K562 (cell line): Measurements from ENCODE around the gene ESPN. TPM values are rescaled to one million over a fixed set of nuclear protein-coding genes. Genes with fewer than 3 reads are reported as not detected.

ENCODE experiments used
- ATAC-seq: fragments of 200-7000 bp; cut with Tn5 transposase; 3 replicates; pipeline ENCODE4 v1.9.1; 2020; ENCODE audit warnings: moderate library complexity
- BruUV-seq: library from RNA; stranded (reverse); fragments of 400-500 nt; replicated peaks from 2 replicates; lab custom pipeline; 2021; lab: Mats Ljungman, UMichigan
- CTCF ChIA-PET: fragments of 300-600 bp; formaldehyde crosslinking; extraction: SDS; loops from one replicate; lab custom pipeline; 2021; ENCODE audit warnings: low intra/inter-chr PET ratio; lab: Yijun Ruan, JAX
- POLR2A ChIA-PET: fragments of 300-600, 350-650 bp; sonication (Branson Sonifier 250); formaldehyde crosslinking; extraction: SDS; loops from one replicate; lab custom pipeline; 2021; ENCODE audit warnings: antibody characterized with exemption, inconsistent platforms; lab: Yijun Ruan, JAX
- DNase-seq, 4 experiments: peaks; one replicate each; pipeline versions ENCODE4 v3.0.0 to v3.0.0-alpha.2; 2011 to 2018; ENCODE audit warnings: low spot score in 3 of 4, mixed read lengths in 3 of 4; ENCODE audit errors: extremely low read depth in 1 of 4
- FAIRE-seq: peaks from 2 replicates; lab custom pipeline; 2011; peaks lifted over from hg19 to GRCh38; lab: Jason Lieb, UNC
- H2AFZ ChIP-seq: 2 replicates; pipeline ENCODE4 v1.6.0; 2011; ENCODE audit warnings: low read depth, low read length, control low read depth, inconsistent platforms
- H3K27ac ChIP-seq: fragments of 200-600 bp; 3 replicates; pipeline ENCODE4 v1.8.0; 2011; ENCODE audit warnings: low read depth, mild to moderate bottlenecking, control low read depth, inconsistent platforms, low read length, moderate library complexity, mixed read lengths; ENCODE audit errors: extremely low read depth
- H3K27me3 ChIP-seq, 2 experiments: fragments of 300-600 bp in 1 of 2; 2 replicates in 1 of 2; 3 replicates in 1 of 2; pipeline versions ENCODE4 v1.6.0 to v1.8.0; 2011; ENCODE audit warnings: inconsistent platforms in 2 of 2, low read length in 2 of 2, mild to moderate bottlenecking in 1 of 2, mixed read lengths in 1 of 2, moderate library complexity in 1 of 2; ENCODE audit not compliant: control insufficient read depth in 2 of 2, insufficient read depth in 2 of 2
- H3K36me3 ChIP-seq: fragments of 300-600 bp; 3 replicates; pipeline ENCODE4 v1.8.0; 2011; ENCODE audit warnings: mild to moderate bottlenecking, low read length, inconsistent platforms; ENCODE audit not compliant: control insufficient read depth, insufficient read depth
- H3K4me1 ChIP-seq, 2 experiments: fragments of 200-600 bp in 1 of 2; replicated peaks in 1 of 2; 2 replicates in 1 of 2; 3 replicates in 1 of 2; pipeline versions ENCODE4 v1.5.1 to v1.8.0; 2011; ENCODE audit warnings: inconsistent platforms in 2 of 2, low read length in 2 of 2, mild to moderate bottlenecking in 1 of 2, mixed read lengths in 1 of 2, moderate library complexity in 1 of 2; ENCODE audit not compliant: control insufficient read depth in 2 of 2, insufficient read depth in 2 of 2
- H3K4me2 ChIP-seq: 2 replicates; pipeline ENCODE4 v1.6.1; 2011; ENCODE audit warnings: low read length, control low read depth, inconsistent platforms, mixed read lengths; ENCODE audit not compliant: insufficient read depth
- H3K4me3 ChIP-seq: fragments of 200-600 bp; sonication (generic), shearing (Covaris generic); 2 replicates; pipeline ENCODE4 v1.5.1; 2016; ENCODE audit warnings: control low read depth, inconsistent platforms
- H3K79me2 ChIP-seq: fragments of 200-600 bp; 3 replicates; pipeline ENCODE4 v1.8.0; 2011; ENCODE audit warnings: low read length, inconsistent platforms; ENCODE audit not compliant: control insufficient read depth, insufficient read depth
- H3K9ac ChIP-seq, 2 experiments: 2 replicates each; pipeline versions ENCODE4 v1.6.0 to v1.6.1; 2011; ENCODE audit warnings: low read depth in 2 of 2, low read length in 2 of 2, control low read depth in 1 of 2, inconsistent platforms in 1 of 2, mild to moderate bottlenecking in 1 of 2, mixed read lengths in 1 of 2; ENCODE audit not compliant: insufficient read depth in 1 of 2
- H3K9me1 ChIP-seq: one replicate; pipeline ENCODE4 v1.6.0; 2011; ENCODE audit warnings: inconsistent platforms, mild to moderate bottlenecking, low read length, moderate library complexity; ENCODE audit not compliant: control insufficient read depth, insufficient read depth
- H3K9me3 ChIP-seq: replicated peaks from 2 replicates; pipeline ENCODE4 v1.5.1; 2011; ENCODE audit warnings: low read depth, low read length, inconsistent platforms; ENCODE audit not compliant: control insufficient read depth, insufficient read depth
- H4K20me1 ChIP-seq: replicated peaks from 2 replicates; pipeline ENCODE4 v1.6.1; 2011; ENCODE audit warnings: low read length, inconsistent platforms, mixed read lengths; ENCODE audit not compliant: control insufficient read depth, insufficient read depth
- PTTG1 ChIP-seq: fragments of 450-650 bp; IDR thresholded peaks from 2 replicates; pipeline ENCODE4 v1.6.1; 2016; ENCODE audit warnings: low read depth, mild to moderate bottlenecking, missing genetic modification characterization, missing compliant biosample characterization
- TFAP4 ChIP-seq: sonication (generic); formaldehyde crosslinking; IDR thresholded peaks from 2 replicates; pipeline ENCODE4 v1.8.0; 2022; ENCODE audit warnings: missing genetic modification reagents, mild to moderate bottlenecking, moderate library complexity, borderline replicate concordance
- WGBS: fragments of 100-300 bp; shearing (Covaris generic); methylation state at CpG from one replicate; pipeline ENCODE4 v1.1.6; 2016; ENCODE audit warnings: low coverage, mixed read lengths; ENCODE audit not compliant: insufficient coverage; ENCODE audit errors: missing lambda C conversion rate; 5-methylcytosine and 5-hydroxymethylcytosine counted together
- in situ Hi-C: fragments of 300-500 bp; cut with MboI; formaldehyde crosslinking; loops from 4 replicates; pipeline ENCODE4 v1.15.0; 2018; ENCODE audit warnings: inconsistent platforms, mixed read lengths
- intact Hi-C: fragments of 100-400 bp; cut with micrococcal nuclease; formaldehyde crosslinking; loops from 2 replicates; pipeline ENCODE4 v1.14.2; 2022
- polyA plus RNA-seq, 8 experiments: library from polyadenylated mRNA; depleted of rRNA in 4 of 8; stranded (reverse) in 5 of 8; unstranded in 3 of 8; fragments of >200 nt; fragmentation: Nextera tagmentation in 2 of 8; fragmentation: Illumina TruSeq in 1 of 8; extraction: Ambion mirVana in 2 of 8; extraction: Trizol in 1 of 8; gene quantifications; 2 replicates each; pipeline versions ENCODE4 v1.2.1 to v1.2.3, GENCODE V29; 2011 to 2014; ENCODE audit warnings: inconsistent platforms in 1 of 8, missing spikeins in 1 of 8
- total RNA-seq, 7 experiments: library from RNA; depleted of rRNA in 6 of 7; stranded (reverse); fragments of >200 nt in 6 of 7; fragmentation: Illumina TruSeq in 2 of 7; extraction: Trizol in 2 of 7; gene quantifications; 2 replicates each; pipeline versions ENCODE4 v1.2.1 to v1.2.3, GENCODE V29; 2011 to 2021; ENCODE audit warnings: low replicate concordance in 1 of 7

Gene ESPN
- total and polyA plus RNA-seq, 9 of the 15 experiments (the other 6 are each of a cell fraction or from before 2014, with no cell fraction given): 0.07 to 1.2 (median 0.45) TPM; not detected in 3

- in situ Hi-C loops (no loop called here), intact Hi-C loops (no loop called here)
- no peaks in the 10 kb centered on the region for H3K79me2 ChIP-seq
- peaks cover 10 to 68% of the 10 kb centered on the region in 2 experiments; a peak in 4 of 5 replicates for H3K4me1 ChIP-seq
- TF ChIP-seq PTTG1 (tag): no peak
- peak; percentile 38; the same call in 1 of the 2 replicates for TF ChIP-seq TFAP4
- no TSS peak for BruUV-seq
- H3K9me1 ChIP-seq: peaks cover 2% of the 10 kb centered on the region
- H3K36me3 ChIP-seq: no peaks in the 10 kb centered on the region
- H3K4me2 ChIP-seq: no peak overlapping the region
- no peak overlapping the region for H2AFZ ChIP-seq
- DNase-seq (no peak), ATAC-seq (no peak), FAIRE-seq (no peak)
- peak overlapping the region in 1 of 2 experiments; percentile 45; a peak in 1 of 4 replicates for H3K9ac ChIP-seq
- peaks cover 66 to 94% of the 10 kb centered on the region in 2 experiments for H3K27me3 ChIP-seq
- H4K20me1 ChIP-seq: peaks cover 51% of the 10 kb centered on the region
- 9% methylated on average over 30 of the region's 30 CpGs for WGBS
- CTCF ChIA-PET: no interaction called here
- no peaks in the 10 kb centered on the region for H3K9me3 ChIP-seq
- H3K27ac ChIP-seq: no peak overlapping the region
- H3K4me3 ChIP-seq: no peak overlapping the region
- POLR2A ChIA-PET: interaction anchor here (0.5 to 1.1 kb wide), 3 partner anchors 8 to 760 kb away, joined by 3 read pairs; no protein-coding TSS in a partner anchor
These were observed 43.4 kb downstream of the ESPN start for GRCh38 chr1:6467744-6468688.
